HG02678 (cell line): Measurements from ENCODE around the gene HNF4A.

Experiments
- ATAC-seq: cut with Tn5 transposase; IDR thresholded peaks from one replicate; pipeline ENCODE4 v1.9.1; 2021; ENCODE audit warnings: mild to moderate bottlenecking, moderate library complexity; ENCODE audit not compliant: unreplicated experiment

Gene HNF4A

DNA sequence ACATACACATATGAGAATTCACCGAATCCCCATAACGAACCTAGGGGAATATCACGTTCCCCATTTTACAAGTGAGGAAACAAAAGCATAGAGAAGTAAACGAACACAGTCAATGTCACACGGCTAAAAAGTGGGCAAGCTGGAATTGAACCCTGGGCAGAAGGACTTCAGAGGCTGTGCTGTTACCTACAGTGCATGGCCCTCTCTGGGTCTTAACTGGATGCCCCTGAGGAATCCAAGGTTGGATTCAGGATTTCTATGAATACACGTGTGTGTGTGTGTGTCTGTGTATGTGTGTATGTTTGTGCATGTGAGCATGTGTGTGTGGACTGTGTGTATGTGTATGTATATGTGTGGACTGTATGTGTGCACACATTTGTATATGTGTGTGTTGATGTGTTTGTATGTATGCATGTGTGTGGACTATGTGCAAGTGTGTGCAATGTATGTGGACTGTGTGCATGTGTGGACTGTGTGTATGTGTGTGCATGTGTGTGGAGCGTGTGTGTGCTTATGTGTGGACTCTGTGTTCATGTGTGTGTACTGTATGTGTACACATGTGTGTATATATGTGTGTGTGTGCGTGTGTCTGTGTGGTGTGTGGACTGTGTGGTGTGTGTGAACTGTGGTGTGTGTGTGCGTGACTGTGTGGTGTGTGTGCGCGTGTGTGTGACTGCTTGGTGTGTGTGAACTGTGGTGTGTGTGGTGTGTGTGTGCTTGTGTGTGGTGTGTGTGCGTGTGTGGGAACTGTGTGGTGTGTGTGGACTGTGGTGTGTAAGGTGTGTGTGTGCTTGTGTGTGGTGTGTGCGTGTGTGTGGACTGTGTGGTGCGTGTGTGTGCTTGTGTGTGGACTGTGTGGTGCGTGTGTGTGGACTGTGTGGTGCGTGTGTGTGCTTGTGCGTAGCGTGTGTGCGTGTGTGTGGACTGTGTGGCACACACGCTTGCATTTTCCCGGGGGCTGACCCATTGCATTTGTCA lies 49.0 kb downstream of the HNF4A start:
- no peak for ATAC-seq

DNA sequence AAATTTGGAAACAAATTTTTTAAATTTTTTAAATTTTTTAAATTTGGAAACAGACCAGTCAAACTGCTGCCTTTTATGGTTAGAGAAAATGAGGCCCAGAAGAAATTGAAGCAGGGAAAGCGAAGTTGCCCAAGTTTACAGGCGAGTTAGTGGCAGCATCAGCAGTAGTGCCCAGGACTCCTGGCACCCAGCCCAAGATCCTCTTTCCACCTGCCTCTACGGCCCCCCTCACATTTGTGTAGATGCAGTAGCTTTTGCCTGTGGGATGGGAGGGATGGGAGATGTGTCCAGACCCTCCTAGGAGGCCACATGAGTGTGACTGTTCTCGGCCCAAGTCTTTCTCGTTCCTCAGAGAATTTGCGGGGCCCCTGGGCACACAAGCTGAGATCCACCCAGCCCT lies 49.8 kb downstream of the HNF4A start:
- ATAC-seq = no peak

DNA sequence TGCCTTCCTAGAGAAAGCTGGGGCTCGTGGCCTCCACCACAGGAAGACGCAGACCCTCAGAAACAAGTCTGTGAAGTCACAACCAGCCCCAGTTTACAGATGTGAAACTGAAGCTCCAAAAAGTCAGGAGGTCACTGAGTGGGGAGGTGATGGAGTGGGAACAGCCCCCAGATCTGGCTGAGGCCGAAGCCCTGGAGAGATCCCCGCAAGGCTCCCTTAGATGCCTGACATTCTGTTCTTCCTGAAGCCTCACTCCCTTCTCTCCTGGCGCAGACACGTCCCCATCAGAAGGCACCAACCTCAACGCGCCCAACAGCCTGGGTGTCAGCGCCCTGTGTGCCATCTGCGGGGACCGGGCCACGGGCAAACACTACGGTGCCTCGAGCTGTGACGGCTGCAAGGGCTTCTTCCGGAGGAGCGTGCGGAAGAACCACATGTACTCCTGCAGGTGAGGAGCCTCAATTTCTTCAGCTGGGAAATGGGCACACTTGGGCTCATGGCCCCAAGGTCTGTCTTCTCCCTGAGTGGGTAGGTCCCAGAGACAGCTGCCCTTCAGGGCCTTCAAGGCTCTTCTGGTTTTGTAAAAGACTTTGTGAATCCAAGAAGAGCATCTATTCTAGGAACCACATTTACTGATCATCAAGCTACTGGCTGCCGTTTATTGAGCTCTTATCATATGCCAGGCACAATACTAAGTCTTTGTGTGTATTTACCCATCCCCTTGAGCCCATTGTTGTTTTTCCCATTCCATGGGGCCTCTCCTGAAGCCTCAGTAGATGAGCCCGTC lies 50.5 kb downstream of the HNF4A start:
- ATAC-seq = no peak

DNA sequence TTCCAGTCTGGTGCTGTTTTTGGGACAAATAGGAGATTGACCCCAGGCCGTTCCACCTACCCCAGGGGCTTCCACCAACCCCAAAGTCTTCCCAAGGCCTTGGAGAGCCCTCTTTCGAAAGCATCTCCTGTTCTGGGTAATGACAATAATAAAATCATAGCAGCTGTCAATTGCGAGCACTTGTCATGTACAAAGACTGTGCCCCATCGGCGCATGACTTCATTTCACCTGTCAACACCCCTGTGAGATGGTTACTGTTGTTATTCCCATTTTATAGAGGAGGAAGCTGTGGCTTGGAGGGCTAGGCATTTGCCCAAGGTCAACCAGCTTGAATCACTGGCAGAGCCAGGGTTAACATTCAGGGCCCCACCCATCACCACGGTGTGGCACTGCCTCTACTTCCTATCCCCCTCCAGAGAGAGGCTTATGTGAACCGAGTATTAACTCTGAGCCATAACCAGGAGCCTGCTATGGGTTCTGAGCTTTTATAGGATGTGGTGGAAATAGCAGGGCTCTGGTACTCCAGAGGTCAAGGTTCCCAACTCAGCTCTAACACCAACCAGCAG lies 51.2 kb downstream of the HNF4A start:
- no peak for ATAC-seq

DNA sequence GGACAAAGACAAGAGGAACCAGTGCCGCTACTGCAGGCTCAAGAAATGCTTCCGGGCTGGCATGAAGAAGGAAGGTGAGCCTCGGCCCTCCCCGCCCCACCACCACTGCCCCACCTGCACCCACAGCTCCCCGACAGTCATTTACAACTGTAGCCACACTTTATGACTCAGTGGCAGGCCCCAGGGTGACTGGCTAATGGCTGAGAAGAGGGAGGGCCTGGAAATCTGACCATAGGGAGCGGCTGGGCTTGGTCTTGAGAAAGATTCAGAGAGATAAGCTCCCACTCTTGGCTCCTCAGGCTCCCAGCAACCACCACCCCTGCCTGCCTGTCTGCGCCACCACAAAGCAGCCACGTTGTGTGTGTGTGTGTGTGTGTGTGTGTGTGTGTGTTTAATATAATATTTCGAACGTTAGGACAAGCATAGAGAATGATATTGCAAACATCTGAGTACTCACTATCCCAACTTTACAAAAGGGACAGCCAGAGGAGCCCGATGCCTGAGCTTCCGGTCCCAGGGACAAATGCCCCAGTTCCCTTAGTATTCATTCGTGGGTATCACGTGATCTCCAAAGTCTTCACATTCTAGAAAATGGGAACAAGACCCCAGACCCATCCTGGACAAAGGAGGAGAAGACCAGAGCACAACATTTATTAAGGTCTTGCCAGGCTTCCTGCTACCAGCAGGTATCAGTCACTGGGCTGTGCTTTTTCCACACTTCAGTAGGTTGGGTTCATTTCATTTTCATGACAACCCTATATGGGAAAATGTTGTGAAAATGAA lies 52.1 kb downstream of the HNF4A start:
- no peak for ATAC-seq

DNA sequence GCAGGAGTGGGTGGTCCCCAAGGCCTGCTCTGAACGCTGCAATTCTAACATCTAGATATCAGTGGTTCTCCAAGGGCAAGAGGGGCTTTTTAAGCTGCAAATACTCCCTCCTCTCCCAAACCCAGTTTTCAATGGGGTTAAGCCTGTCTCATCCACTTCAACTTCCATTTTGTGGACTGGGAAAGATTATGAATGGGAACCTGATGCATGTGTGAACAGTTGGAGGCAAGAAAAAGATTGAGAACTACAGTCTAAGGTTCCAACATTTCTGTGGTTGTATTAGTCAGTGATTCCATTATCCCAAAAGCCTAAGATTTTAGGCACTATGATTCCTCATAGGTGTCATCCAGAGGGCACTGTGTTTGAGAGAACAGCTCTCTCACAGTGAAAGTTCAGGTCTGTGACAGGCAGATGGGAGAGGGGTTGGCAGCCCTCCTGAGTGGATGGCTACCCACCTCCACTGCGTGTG lies 53.7 kb downstream of the HNF4A start:
- ATAC-seq = no peak

DNA sequence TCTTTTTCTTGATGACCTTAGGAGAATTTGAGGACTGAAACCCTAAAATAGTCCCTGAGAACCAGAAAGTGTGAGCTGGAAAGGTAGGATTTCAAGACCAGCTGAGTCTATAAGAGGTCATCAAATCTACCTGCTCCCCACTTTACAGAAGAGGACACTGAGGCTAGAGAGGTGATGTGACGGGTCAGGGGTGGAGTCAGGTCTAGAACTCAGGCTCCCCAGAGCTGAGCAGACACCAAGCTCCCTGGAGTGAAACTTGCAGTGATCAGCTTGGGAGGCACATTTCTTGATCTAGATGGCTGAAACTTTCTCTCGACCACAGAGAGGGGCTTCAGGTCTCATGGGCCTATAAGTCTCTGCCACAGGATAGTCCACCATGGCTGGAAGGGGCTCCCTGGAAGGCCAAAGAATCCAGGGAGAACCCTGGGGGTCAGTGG lies 55.1 kb downstream of the HNF4A start:
- no peak for ATAC-seq

DNA sequence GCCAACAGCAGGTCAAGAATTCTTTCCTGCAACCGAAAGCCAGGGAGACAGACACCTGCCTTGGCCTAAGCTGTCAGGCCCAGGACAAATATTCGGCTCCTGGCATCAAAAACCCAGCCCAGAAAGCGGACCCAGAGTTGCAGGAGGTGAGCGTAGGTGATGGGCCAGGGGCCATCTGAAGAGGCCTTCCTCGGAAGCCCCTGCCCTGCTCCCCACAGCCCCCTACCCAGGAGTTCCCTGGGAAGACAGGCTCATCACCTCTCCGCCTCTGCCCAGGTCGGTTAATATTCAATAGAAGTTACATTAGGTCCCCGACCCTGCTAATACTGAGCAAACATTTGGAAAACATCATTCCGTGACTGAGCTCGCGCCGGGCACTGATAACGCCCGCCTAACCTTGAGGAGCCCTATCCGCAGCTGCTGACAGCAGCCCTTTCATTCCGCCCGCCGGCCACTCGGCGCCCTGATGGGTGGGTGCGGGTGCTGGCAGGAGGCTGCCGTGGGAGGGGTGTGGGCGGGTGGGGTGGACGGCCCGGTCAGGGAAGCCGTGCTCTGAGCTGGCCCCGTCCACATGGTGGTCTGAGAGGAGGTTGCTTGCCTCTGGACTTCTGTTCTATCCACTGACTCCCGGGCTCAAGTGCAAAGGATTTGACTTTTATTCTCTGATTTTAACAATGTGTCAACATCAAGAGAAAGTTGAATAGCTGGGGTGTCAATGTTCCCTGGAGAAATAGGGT lies 55.7 kb downstream of the HNF4A start:
- no peak for ATAC-seq

DNA sequence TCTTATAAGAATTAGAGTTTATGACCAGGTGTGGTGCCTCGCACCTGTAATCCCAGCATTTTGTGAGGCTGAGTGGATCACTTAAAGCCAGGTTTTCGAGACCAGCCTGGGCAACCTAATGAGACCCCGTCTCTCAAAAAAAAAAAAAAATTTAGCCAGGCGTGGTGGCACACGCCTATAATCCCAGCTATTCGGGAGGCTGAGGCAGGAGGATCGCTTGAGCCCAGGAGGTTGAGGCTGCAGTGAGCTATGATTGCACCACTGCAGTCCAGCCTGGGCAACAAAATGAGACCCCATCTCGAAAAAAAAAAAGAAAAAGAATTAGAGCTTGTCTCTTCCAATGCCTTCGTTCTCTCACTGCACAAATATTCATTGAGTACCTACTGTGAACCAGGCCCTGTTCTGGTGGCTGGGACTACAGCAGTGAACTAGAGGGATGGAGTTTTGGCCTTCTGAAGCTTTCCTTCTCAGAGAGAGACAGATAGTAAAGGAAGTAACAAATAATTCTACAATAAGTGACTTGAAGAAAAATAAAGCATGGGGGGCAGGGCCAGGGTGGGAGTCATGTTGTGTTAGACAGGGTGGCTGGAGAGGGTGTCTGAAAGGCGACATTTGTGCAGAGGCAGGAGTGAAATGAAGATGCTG lies 56.4 kb downstream of the HNF4A start:
- ATAC-seq = no peak

DNA sequence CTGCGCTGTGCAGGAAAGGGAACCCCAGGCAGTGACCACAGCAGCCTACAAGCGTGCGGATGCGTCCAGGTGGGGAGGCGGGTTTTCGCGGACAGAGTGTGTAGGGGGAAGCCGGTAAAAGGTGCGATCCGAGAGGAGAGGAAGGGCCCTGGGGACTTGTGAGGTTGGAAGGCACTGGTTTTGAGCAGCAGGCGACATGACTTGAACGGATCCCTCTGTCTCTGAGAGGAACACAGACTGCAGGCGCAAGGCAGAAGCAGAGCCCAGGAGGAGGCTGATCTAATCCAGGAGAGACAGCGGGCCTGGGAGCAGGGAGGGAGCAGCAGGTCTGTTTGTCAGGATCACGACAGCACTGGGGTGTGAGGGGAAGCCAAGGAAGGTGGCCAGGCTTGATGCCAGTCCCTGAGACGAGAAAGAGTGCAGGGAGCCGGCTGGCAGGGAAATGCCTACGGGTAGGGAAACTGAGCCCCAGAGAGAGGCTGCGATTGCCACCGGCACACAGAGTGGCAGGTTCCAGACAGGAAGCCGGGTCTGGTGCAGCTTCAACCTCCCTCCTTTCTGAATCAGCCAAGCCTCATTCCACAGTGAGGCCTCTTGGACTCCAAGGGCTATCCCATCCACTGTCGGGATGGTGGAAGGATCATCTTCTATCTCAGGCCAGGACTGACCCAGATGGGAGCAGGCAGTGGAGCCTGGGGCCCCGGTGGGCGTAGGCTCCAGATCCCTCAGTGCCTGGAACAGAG lies 57.1 kb downstream of the HNF4A start:
- ATAC-seq = no peak

DNA sequence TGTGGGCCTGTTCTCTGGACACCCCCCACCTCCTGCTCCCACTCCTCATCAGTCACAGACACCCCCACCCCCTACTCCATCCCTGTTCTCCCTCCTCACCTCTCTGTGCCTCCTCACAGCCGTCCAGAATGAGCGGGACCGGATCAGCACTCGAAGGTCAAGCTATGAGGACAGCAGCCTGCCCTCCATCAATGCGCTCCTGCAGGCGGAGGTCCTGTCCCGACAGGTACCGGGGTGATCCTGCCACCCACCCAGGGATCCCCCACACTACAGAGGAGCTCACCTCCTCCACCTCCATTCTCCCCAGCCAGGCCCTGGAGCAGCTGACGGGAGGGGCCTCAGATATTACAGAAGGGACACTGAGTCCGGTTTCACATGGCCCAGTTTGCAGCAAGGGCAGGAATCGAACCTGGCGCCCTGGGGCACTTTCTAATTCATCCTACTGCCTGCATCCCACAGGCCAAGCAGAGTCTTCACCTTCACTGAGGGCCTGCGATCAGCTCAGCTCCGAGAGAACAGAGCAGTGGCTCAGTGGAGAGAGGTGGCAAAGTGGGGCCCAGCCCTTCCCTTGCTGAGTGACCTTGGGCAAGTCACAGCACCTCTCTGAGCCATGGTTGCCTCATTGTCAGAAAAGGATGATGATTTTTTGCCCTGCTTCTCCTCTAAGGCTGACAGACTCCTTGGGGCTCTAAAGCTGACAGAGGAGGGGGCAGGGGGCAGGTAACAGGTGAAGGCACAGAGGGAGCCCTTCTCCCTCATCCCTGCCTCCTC lies 58.3 kb downstream of the HNF4A start:
- ATAC-seq = no peak

DNA sequence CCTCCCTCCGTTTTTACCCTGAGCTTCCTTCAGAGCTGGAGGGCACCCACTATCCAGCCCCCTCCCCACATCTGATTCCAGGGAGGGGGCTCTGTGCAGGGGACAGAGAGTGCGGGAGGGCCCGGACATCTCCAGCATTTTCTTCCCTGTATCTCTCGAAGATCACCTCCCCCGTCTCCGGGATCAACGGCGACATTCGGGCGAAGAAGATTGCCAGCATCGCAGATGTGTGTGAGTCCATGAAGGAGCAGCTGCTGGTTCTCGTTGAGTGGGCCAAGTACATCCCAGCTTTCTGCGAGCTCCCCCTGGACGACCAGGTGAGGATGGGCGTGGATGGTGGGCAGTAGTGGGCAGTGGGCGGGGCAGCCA lies 58.8 kb downstream of the HNF4A start:
- ATAC-seq = no peak

DNA sequence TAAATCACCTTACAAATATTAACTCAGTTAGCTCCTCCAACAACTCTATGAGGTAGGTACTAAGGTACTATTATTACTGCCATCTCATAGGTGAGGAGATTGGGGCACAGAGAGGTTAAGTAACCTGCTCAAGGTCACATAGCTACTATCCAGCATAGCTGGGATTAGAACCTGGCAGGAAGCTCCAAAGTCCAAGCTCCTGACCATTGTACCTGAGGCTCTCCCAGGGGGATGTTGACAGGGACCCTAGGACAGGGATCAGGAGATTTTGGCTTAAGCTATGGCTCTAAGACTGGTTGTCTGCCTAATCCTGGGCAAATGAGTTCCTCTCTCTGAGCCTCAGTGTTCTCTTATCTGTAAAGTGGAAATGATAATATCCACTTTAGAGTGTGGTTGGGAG lies 59.3 kb downstream of the HNF4A start:
- ATAC-seq = no peak

DNA sequence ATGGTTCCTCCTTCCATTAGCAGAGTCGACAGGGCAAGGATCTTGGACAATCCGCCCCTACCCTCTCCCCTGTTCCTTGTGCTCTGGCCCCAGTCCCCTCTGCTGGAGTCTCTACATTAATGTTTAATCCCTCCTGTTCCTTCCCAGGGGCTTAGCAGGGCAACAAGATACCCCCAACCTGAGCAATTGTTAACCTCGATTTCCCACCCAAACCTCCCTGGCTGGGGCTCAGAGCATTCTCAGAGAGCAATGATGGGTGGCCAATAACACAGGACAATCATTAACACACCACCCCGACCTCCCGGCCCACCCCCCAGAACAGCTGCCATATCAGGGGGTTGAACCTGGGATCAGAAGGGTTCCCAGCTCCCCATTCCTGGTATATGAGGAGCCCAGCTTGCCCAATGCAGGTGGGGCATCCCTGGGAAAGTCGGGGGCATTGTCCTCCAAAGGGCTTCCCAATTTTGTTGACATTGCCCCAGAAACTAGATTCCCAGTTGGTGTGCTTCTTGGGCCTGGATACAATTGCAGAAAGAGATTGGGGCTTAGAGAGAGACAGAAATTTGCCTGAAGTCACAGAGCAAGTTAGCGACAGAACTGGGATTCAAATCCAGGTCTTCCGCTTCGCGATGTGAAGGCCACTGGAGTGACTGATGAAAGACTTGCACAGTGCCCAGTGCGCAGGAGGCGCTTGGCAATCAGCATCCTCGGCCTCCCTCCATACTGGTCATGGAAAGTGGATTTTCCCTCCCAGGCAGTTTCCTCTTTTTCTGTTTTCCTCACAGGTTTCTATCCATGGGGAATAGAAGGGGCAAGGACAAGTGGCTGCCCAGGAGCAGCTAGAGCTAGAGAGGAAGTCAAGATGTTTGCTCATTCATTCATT lies 60.6 kb downstream of the HNF4A start:
- no peak for ATAC-seq

DNA sequence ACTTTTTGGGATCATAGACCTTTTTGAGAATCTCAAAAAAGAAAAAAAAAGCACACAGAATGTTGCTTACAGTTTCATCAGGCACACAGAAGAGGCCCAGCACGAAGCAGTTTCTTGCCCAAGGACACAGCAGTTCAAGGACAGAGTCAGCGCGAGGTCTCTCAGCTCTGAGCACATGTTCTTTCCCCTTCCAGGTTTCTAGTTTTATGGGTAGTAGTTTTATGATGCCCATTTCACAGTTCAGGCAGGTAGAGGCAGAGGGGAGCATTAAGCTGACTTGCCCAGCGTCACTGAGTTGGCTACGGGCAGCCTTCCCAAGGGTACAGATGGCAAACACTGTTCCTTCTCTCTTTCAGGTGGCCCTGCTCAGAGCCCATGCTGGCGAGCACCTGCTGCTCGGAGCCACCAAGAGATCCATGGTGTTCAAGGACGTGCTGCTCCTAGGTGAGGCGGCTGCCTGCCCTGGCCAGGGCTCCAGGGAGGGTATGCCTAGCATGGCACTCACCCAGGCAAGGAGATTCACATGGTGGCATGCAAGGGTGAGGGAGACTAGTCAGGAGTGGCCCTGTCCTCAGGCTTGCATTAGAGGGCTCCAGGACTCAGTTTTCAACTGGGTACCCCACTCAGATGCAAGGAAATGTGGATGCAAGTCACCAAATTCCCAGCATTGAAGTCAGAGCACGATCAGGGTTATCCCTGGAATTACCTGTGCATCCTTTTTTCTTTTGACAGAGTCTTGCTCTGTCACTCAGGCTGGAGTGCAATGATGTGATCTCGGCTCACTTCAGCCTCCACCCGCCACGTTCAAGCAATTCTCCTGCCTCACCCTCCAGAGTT lies 62.8 kb downstream of the HNF4A start:
- no peak for ATAC-seq

DNA sequence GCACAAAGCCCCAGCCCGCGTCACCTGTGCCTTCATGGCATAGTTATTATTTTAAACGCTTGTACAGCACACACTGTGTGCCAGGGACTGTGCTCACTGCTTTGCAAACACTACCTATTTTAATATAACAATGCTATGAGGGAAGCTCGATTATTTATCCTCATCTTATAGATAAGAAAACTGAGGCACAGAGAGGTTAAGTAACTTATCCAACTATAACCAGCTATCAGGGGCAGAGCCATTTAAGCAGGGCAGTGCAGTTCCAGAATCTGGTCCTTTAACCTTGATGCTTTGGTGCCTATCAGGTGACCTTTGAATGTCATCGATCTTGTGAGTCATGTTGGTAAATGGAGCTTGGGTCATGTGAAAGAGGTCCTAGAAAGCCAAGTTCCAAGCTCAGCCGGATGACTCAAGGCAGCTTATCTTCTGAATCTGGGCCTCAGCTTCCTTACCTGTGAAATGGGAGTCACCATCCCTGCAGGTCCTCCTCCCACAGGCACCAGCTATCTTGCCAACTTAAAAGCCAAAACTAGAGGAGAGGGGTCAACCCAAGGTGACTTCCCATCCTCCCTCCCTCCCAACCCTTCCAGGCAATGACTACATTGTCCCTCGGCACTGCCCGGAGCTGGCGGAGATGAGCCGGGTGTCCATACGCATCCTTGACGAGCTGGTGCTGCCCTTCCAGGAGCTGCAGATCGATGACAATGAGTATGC lies 63.8 kb downstream of the HNF4A start:
- ATAC-seq = no peak
